Esophagus mucosa (tissue), 1 donor: ENCODE results near the gene PURB. TPM values are rescaled to one million over a fixed set of nuclear protein-coding genes. Genes with fewer than 3 reads are reported as not detected.
A peak's percentile ranks its signal among the peaks of the same experiment; 100 is the strongest.
"Not testable (repeated sequence)": the region's sequence is repeated elsewhere in the genome, so short reads cannot be mapped to it uniquely, and the experiment has no call there.

ENCODE experiments used
- ATAC-seq: fragments of 200-7000 bp; cut with Tn5 transposase; one replicate; pipeline ENCODE4 v1.9.1; 2020
- total RNA-seq: library from RNA; stranded (reverse); gene quantifications from one replicate; pipeline ENCODE4 v1.2.4, GENCODE V29; 2023
- donor health status: DM: yes; HTN: yes; CAD: no.

PURB gene
- total RNA-seq, 1 donor from 2014 or later, result 19.4 TPM

DNA sequence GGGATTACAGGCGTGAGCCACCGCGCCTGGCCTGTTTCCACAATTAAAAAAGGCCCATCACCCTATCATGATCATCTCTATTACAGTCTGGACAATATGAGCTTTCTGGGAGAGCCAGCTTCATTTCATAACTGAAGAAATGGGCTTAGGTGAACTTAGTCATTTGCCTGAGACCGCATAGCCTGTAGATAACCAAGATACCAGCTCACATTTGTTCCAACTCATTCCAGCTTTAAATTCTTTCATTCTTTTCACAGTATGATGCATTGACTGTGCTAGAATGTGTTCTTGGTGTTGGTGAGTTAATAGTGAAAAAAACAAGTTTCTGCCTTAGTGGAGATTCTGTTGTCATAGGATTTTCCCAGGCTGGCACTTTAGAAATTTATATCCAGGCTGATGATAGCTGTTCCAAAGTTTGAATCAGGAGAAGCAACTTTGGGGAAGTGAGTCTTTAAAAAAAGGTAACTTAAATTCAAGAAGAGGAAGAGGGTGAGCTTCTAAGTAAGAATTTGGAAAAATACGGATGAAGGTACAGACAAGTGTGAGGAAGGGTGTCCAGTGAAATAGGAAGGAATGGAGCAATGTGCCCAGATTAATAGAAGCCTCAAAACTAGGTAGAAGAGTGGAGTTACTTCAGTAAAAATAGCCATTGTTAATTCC, 35.3 kb downstream of the PURB start:
- ATAC-seq, result no peak

GRCh38 chr7:44849259-44849884, 36.0 kb downstream of the PURB start:
- ATAC-seq, result no peak

- peak; percentile 98 for ATAC-seq
Measured at GRCh38 chr7:44847920-44848634, 37.3 kb downstream of the PURB start, which contains the start of gene H2AZ2. Gene H2AZ2, minus strand, starts transcription at chr7:44848087. Its CDS starts 116 bp downstream, at chr7:44847971.

DNA sequence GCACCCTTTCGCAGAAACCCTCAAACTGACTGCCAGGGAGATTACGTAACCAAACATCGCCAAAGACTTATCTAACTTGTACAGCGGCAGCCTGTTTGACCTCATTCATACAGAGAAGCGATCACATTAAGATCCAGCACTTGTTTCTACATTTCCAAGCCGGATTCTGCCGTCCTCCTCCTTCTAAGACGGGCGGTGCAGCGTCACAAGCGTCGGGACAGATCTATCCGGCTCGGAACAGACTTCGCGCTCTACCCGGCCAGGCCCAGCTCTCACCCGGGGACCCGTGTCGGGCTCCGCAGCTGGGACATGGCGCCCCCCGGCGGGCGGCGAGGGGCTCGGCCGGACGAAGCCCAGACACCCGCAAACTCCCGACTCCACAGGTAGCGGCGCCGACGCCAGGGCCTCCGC, 37.8 kb downstream of the PURB start:
- peak; percentile 85 for ATAC-seq

- ATAC-seq, result no peak
Measured at GRCh38 chr7:44846816-44847508, 38.4 kb downstream of the PURB start.

DNA sequence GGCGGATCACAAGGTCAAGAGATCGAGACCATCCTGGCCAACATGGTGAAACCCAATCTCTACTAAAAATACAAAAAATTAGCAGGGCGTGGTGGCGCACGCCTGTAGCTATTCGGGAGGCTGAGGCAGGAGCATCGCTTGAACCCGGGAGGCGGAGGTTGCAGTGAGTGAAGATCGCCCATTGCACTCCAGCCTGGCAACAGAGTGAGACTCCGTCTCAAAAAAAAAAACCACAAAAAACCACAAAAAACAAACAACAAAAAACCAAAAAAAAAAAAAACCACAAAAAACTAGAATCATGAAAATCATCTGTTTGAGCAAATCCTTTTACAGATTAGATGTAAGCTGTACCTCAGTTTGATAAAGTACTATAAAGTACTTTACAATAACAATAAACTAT, 38.9 kb downstream of the PURB start:
- ATAC-seq, result not testable (repeated sequence)

DNA sequence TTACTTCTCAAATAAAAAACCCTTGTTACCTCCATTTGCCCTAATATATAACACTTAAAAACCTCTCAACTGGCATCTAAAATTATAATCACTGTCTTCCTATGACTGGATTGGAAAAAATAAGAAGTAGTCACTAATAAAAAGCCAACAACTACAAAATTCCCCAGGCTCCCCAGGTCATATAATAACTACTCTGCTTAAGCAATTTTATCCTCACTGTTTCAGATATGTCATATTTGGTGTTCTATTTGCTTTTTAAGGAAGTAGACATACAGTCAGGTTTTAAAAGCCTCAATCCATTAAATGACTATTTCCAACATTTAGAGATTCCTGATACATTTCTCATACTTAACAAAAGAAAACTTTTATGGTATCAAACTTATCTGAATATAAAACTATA, 39.9 kb downstream of the PURB start:
- no peak for ATAC-seq

- not testable (repeated sequence) for ATAC-seq
Measured at GRCh38 chr7:44843440-44843839, 41.9 kb downstream of the PURB start.

DNA sequence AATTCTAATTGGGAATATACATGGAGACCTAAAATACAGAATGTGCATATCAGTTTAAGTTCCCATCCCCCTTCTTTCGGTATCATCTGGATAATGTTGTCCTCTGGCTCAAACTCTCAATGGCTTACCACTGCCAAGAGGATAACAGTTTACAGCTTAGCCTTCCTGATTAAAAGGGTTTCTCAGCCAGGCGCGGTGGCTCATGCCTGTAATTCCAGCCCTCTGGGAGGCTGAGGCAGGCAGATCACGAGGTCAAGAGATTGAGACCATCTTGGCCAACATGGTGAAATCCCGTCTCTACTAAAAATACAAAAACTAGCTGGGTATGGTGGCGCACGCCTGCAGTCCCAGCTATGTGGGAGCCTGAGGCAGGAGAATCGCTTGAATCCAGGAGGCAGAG, 42.7 kb downstream of the PURB start:
- ATAC-seq, result not testable (repeated sequence)

- no peak for ATAC-seq
Measured at GRCh38 chr7:44838751-44839150, 46.6 kb downstream of the PURB start.

GRCh38 chr7:44827567-44827966, 57.8 kb downstream of the PURB start:
- ATAC-seq, result no peak

Other genes with a start within 250 kb of the PURB start
- 34.0 TPM for gene ZMIZ2, start 136.7 kb downstream of the PURB start, total RNA-seq
- 2,087 TPM for gene PPIA, start 88.8 kb downstream of the PURB start, total RNA-seq
- 87.6 TPM for gene H2AZ2, start 37.4 kb downstream of the PURB start, total RNA-seq
- gene MYO1G, start 93.5 kb upstream of the PURB start, total RNA-seq, result 1.1 TPM
- 17.8 TPM for gene CCM2, start 114.7 kb upstream of the PURB start, total RNA-seq
- 0.20 TPM for gene NACAD, start 203.4 kb upstream of the PURB start, total RNA-seq
- 51.9 TPM for gene TBRG4, start 226.2 kb upstream of the PURB start, total RNA-seq